HK-2 (cell line): ENCODE results near the gene RARB.
A peak's percentile ranks its signal among the peaks of the same experiment; 100 is the strongest.

ENCODE experiments used
- DNase-seq: peaks from one replicate; pipeline ENCODE4 v3.0.0-alpha.2; 2018; ENCODE audit not compliant: unreplicated experiment

Gene RARB

DNA sequence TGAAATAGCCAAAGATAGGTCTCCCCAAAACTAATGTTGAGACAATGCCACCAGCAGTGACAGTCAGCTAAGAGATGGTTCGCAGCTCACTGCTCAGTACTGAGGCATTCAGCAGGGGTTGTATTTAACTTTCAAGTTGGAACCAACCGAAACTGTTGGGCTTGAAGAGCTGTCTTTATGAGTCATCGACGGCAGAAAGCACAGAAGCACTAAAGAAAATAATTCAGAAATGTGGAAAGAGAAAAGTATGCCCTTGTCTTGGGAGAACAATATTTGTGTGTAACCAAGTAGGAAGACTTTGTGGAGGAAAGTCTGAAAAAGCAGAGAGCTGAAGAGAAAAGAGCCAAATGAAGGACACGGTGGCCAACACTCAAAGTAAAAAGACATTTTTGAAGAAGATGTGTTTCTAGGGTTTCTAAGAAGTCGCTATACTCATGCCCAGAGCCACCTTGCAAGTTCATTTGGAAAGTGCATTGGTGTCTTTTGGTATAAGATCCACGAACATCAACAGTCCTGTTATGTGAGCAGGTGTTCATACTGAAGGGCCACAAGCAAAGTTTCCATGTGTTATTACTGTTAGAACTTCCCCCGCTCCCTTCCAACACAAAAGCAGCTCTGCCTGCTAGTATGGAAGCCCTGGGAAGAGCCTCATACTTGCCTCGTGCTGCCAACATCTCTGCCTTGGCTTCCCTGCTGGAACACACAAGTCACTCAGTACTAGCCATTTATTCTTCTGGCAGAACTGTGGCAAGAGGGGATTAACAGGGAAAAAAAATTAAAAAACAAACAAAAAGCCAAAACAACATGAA, 4.1 kb upstream of the RARB start:
- no peak for DNase-seq

GRCh38 chr3:25424614-25425013, 3.4 kb upstream of the RARB start:
- DNase-seq = no peak

DNA sequence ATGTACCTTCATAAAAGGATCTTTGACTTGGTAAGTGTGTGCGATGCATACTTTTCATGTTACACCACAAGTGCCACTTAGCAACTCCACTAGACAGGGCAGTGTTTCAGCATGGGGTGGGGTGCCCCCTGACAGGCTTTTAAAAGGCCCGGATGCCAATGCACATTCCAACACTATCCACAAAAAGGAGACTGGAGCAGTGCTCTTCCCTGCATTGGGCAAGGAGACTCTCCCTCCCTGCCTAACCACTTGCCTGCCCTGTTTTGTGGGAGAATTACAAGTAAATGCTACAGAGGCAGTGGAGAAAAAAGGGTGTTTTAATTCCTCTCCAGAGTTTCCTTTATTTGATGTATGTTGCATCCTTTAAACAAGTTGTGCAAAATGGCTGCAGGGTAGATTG, 1.7 kb upstream of the RARB start:
- DNase-seq = no peak

GRCh38 chr3:25427155-25427554, 908 bp upstream of the RARB start:
- no peak for DNase-seq

GRCh38 chr3:25427563-25427941, 511 bp upstream of the RARB start:
- no peak for DNase-seq

- DNase-seq = no peak
Measured at GRCh38 chr3:25428789-25429335, 799 bp downstream of the RARB start.

DNA sequence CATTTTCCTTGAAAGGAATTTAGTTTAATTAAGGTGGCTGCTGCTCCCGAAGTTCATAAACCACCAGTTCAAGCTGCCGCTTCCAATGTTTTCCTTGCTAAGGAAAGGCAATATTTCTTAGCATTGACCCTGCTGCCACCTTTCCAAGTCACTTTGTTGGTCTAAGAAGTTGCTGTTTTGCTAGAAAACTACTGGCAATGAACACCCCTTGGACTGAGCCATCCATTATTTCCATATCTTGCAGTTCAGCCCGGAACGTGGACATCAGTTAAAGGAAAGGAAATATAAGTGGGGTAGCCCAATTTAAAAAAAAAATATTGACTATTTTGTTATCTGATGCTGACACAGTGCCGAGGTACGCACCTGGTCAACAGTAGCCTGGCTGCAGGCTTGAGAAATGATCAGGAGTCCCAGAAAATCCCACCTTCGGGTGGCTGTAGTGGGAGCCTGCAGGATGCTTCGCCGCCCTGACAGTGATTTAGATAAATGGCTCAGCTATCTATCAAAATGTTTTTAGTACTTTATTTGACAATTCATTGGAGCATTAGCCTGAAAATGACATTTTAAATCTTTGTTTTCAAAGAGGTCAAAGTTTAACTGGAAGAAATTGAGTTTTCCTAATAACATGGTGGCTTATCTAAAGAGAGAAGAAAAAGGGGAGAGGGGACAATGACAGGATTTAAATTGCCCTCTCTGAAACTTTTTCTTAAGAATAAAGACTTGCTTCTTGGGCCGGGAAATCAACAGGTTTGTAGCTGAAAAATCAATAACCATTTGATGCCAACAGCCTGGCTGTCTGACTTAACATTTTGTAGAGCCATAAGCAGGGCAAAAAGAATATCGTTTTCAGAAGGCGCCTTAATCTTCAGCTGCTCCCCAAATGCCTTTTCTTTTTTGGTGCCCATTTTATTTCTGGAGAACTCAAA, 1.6 kb downstream of the RARB start:
- DNase-seq = no peak

DNA sequence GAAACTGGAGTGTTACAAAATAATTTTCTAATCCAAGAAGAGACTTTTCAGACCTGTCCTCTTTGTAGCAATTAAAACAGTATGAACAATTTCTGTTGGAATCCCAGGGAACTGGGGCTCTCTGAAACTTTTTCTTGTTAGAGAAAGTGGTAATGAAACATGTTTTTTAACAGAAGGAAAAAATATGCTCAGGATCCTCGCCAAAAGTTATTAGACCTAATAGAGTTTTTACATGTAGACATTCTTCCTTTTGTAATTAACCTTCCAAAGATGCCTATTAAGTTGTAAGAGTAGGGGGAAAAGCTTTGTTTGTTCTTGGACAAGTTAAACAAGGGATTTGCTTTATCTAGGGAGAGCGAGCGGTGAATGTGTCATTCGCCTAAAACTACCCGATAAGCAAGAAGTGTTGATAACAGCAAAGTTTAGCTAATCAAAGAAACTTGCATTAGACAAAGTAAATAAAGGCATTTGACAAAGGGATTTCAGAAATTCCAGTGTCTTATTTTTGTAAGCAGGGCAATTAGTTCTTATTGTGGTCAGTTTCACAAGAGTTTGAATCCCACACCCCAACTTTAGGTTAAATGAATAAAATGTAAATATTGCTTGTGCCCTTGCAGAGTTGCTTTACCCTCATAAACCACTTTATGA, 2.3 kb downstream of the RARB start:
- no peak for DNase-seq

- no peak for DNase-seq
Measured at GRCh38 chr3:25430935-25431770, 3.1 kb downstream of the RARB start.

DNA sequence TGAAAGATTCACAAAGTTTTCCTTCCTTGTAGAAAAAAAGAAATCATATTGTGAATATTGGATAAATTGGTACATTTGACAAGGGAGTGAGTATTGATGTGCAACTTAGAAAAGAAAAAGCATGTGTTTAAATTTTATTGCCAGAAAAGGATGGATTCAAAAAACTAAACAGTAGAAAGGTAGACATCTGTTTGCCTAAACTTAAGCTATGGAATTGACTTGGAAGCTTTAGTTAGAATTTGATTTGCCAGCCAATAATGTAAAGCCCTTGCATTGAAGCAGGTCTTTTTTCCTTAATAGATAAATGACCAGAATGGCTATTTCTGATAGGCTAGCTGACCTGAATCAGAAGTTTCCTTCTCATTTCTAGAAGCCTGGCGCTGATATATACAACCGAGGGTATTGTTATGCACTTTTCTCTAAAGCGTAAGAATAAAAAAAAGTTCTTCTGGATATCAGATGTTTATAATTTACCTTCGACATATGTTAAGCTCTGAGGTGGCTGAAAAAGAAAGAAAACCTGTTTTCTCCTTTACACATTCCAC, 4.2 kb downstream of the RARB start:
- no peak for DNase-seq

DNA sequence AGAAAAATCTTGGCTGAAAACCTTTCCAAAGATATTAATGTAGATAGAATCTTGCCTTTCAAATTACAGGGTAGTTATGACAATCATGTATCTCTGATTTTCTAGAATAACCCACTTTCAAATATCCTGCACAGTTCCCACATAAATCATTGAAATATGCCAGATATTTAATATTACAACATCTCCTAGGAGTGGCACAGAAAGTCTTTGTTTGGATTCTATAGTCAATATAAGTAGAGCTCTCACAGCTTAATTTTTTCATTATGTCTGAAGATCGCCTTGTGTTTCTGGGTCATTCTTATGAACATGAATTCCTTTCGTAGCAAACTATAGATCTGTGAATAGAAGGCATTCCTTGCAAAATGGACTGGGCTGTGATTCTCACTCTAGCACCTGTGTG, 5.0 kb downstream of the RARB start:
- DNase-seq = no peak

- DNase-seq = no peak
Measured at GRCh38 chr3:25433868-25434267, 5.8 kb downstream of the RARB start.

GRCh38 chr3:25437953-25438352, 9.9 kb downstream of the RARB start:
- DNase-seq = no peak

GRCh38 chr3:25438791-25439555, 10.9 kb downstream of the RARB start:
- no peak for DNase-seq

DNA sequence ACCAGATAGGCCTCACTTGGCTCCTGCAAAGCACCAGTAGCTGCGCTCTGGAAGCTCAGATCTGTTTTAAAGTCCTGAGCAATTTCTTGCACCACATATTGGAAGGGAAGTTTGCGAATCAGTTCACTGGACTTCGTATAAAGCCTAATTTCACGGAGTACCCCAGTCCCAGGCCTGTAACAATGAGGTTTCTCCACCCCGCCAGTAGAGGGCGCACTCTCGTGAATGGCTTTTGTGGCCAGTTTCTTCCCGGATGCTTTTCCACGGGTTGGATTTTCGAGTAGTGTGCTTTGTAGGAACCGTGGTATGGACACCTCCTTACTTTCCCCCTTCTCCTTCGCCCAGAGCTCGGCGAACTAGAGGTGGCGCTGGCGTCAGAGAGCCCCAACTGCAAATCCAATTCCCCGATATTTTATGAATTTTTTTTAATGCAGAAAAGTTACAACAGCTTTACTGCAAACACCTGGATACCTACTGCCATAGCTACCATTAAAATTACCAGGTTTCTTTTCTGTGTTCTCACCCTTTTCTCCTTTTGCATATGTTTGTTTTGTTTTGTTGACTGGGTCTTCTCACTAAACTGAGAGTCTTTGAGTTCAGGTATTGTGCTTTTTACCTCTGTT, 13.3 kb downstream of the RARB start:
- peak; percentile 8 for DNase-seq

DNA sequence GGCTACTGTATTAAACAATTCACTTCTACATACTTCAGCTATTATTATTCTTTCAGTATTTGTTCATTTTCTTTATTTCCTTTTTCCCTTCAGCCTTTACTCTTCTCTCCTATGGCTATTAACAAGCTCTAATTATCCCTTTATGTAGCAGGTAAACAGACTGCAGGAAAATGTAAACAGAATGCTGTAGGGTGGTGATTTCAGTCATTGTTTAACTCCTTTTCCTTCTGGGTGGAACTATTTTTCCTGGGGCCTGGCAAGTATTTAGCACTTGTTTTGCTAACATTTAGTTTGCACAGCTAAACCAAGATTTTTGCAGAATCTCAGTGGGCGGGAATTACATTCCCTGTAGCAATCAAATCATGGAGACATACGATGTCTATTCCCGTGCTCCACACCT, 14.4 kb downstream of the RARB start:
- DNase-seq = no peak

DNA sequence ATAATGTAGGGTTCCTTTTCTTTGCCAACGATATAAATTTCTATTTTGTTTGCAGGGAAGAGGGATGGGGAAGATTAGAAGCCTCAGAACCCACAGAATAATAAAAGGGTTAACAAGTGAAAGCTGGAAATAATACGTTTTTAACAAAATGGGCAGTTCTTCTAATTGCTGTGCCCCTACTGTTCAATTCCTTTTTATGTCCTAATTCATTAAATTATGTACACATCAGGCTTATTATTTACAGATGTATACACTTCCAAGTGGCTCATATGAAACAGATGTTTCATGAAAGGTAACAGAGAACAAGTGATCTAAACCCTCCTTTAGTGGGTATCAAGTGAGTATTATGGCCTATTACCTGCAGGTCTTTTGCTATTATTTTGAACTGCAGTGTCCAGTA, 16.2 kb downstream of the RARB start:
- DNase-seq = no peak

DNA sequence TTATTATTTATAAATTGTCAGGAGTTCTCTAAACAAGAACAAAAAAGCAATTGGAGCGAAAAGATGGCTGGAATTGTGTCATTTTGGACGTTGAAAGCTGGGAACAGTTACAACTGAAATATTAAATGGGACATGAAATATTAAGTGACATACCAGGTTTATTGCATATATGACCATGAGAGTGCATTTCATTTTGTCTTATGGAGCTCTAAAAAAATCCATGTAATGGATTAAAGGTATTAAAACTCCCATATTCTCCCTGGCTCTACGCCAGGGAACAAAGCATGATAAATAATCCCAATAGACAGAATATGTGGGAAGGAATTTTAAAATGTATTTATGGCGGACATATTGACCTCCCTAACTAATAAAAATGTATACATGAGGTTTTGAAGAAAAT, 17.7 kb downstream of the RARB start:
- DNase-seq = no peak

DNA sequence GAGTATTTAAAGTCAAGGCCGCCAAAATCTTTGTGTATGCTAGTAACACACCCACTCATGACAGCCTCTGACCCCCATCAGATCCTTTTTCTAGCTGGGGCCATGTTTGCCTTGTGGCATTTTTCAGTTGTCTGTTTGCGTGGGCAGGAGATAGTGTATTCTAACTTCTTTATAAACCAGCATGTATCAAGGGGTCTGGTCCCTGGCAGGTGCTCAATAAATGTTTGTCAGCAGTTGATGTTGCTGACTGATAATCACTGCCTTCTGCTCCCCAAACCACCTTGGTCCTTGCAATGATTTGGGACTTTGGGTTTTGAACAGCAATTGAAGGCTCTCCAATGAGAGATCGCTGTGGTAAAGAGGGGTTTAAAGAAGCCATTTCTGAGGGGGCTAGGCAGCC, 19.2 kb downstream of the RARB start:
- no peak for DNase-seq

GRCh38 chr3:25447925-25448324, 19.9 kb downstream of the RARB start:
- DNase-seq = no peak
